Fibroblast of peridontal ligament (primary cell): ENCODE measurements around the gene TMEM218.
"Not testable (repeated sequence)": the region's sequence is repeated elsewhere in the genome, so short reads cannot be mapped to it uniquely, and the experiment has no call there.

Experiments
- DNase-seq: peaks from one replicate; pipeline ENCODE4 v3.0.0-alpha.2; 2010; ENCODE audit errors: extremely low read depth

Gene TMEM218

DNA sequence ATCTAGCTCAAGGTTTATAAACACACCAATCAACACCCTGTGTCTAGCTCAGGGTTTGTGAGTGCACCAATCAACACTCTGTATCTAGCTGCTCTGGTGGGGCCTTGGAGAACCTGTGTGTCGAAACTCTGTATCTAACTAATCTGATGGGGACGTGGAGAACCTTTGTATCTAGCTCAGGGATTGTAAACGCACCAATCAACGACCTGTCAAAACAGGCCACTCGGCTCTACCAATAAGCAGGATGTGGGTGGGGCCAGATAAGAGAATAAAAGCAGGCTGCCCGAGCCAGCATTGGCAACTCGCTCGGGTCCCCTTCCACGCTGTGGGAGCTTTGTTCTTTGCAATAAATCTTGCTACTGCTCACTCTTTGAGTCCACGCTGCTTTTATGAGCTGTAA lies 21.3 kb downstream of the TMEM218 start:
- not testable (repeated sequence) for DNase-seq

DNA sequence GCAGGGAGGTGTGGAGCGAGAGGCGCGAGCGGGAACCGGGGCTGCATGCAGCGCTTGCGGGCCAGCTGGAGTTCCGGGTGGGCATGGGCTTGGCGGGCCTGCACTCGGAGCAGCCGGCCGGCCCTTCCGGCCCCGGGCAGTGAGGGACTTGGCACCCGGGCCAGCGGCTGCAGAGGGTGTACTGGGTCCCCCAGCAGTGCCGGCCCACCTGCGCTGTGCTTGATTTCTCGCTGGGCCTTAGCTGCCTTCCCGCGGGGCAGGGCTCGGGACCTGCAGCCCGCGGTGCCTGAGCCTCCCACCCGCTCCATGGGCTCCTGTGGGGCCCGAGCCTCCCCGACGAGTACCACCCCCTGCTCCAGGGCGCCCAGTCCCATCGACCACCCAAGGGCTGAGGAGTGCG lies 21.9 kb downstream of the TMEM218 start:
- DNase-seq = not testable (repeated sequence)

DNA sequence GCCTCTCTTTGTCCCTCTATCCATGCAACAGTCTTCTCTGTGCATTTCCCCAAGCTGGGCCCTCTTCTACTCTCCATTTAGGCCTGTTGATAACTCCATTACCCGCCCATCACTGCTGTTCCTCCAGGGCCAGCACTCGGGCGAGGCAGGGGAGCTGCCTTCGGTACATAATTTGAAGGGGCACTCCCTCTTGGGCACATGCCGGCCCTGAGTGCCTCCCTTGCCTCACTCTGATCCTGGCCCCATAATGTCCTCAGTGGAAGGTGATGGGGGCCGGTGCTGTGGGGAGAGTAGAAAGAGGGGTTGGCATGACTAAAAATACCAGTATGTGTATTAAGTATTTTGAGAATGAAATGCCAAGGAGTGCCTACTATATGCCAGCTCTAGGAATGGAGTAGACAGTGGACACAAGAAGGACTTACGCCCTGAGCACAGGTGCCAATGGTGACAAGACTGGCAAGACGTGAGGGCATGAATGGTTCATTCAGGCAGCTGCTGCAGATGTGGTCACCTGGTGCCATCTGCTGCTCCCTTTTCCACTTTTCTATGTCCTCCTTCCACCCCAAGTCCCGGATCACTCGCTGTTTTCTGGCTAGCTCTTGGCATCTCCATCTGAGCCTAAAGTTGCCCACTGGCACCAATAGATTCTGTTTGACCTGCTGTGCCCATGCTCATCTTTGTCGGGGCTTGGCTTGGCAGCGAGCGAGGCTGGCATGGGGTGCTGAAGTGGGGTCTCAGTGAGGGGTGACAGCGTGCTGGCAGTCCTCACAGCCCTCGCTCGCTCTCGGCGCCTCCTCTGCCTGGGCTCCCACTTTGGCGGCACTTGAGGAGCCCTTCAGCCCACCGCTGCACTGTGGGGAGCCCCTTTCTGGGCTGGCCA lies 22.6 kb downstream of the TMEM218 start:
- DNase-seq = no peak

DNA sequence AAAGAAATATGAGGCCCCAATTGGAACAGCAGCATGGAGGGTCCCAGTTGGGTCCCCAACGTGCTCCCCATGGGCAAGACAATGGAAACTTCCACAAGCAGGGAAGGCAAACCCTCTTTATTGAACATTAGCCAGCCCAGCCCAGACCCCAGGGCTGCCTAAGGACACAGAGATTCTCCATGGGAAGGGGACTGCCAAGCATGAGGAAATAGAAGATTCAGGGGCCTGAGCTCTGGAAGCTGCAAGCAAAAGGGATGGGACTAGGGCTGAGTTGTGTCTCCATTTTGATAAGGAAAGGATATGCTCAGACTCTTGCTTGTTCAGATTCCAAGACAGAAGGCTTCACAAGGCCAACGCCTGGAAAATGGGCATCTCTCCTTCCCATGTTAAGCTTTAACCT lies 23.3 kb downstream of the TMEM218 start:
- DNase-seq = no peak

DNA sequence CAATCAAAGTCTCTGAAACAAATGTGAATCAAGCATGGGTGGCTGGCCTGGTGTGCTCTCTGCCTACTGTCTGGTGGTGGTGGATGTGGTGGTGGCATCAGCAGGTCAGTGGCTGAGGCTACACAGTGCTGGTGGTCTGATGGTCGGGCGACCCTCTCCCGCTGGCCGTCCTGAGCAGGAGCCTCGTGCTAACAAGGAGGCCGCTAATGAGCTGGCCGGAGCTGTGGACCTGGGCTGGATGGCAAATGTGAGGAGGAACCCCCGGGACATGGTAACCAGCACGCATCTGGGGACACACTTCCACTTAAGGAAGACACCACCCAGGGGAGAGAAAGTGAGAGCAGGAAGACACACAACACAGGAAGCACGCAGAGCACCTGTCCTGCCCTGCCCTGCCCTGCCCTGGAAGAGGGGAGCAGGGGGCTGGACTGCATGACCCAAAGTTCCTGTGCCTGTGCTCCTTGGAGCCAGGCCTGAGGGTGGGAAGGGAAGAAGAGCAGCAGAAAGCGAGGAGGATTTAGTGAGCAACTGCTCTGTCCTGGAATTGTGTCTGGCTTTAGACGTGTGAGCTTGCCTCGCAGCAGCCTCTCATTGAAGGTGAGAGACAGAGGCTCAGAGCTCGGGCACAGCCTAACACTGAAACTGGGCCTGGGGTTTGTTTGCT lies 24.7 kb downstream of the TMEM218 start:
- DNase-seq = no peak

DNA sequence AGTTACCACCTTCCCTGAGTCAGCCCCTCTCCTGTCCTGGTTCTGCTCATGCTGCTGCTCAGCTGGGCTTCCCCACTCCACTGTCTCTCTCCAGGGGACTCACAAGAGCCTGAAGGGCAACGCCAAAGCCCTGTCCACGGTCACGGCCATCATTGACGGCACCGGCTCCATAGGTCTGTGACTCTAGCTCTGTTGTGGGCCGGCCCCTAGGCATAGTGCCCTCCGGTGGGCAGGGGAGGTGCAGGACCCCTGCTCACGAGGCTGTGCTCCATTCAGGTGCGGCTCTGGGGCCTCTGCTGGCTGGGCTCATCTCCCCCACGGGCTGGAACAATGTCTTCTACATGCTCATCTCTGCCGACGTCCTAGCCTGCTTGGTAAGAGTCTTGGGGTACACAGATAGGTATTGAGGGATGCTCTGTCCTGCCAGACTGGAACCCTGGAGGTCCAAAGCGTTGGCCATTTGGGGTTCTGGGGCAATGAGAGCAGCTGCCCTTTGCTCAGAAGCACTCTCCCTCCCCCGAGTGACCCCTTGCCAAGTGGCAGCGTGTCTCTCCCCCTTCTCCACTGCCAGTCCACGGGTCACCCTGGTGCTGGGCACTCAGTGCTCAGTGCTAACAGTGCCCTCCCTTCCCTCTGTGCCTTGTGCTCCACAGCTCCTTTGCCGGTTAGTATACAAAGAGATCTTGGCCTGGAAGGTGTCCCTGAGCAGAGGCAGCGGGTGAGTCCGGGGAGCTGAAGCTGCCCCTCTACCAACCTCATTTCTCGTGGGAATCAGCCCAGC lies 25.9 kb downstream of the TMEM218 start:
- no peak for DNase-seq

DNA sequence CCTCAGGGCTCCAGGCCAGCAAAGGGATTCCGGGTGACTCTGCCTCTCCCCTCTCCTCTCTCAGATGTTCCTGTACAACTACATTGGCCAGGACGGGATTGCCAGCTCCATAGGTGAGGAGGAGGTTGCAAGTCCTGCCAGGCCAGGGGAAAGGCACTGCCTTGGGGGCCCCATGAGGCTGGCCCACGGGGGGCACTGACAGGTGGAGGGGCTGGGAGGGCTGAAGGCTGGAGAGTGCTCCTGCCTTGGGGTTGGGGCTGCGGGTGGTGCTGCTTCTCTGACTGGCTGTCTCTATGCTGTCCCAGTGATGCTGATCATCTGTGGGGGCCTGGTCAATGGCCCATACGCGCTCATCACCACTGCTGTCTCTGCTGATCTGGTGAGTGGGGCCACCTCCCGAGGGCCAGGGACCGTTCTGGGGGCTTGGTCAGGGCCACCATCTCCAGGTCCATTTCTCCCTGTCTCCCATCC lies 26.6 kb downstream of the TMEM218 start:
- no peak for DNase-seq

DNA sequence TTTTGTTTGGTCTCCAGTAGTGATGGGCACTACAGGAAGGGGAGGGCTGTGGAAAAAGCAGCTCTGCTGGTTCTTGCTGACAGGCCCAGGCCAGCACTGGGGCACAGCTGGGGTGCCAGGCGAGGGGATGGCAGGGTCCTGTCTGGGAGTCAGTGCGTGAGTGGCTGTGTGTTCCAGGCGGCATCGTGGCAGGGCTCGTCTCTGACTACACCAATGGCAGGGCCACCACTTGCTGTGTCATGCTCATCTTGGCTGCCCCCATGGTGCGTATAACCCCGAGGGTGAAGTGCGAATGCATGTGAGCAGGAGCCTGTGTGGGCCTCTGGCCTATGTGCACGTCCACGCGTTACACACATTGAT lies 27.4 kb downstream of the TMEM218 start:
- no peak for DNase-seq

DNA sequence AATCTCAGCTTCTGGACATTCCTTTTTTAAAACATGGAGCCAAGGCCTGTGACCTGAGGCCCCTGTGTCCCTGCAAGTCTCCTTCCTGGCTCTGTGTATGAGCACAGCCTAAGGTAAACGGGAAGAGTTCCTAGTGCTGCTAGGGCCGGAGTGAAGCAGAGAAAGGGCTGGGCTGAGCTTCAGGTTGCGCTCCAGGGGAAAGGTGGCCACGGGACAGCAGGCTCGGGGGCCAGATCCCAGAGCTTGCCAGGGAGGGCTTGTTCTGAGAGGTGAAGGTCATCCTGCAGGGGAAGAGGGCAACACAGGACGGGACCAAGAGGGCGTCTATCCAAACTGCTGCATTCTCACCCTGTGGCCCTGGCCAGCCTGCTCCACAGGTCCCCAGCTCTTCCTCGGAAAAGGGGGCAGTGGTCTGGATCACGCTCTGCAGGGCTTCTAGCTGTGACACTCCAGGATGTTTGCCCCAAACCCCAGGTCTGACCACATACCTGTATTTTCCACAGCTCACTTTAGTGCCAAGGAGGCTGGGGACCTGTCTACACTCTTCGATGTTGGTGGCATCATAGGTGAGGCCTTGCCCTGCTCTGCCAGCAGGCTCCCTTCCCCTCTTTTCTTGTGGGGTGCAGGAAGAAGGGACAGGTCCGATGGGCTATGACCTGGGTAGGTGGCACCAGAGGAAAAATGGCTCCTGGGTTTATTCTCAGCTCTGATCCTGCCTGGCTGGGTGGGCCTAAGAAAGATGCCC lies 27.9 kb downstream of the TMEM218 start:
- no peak for DNase-seq

DNA sequence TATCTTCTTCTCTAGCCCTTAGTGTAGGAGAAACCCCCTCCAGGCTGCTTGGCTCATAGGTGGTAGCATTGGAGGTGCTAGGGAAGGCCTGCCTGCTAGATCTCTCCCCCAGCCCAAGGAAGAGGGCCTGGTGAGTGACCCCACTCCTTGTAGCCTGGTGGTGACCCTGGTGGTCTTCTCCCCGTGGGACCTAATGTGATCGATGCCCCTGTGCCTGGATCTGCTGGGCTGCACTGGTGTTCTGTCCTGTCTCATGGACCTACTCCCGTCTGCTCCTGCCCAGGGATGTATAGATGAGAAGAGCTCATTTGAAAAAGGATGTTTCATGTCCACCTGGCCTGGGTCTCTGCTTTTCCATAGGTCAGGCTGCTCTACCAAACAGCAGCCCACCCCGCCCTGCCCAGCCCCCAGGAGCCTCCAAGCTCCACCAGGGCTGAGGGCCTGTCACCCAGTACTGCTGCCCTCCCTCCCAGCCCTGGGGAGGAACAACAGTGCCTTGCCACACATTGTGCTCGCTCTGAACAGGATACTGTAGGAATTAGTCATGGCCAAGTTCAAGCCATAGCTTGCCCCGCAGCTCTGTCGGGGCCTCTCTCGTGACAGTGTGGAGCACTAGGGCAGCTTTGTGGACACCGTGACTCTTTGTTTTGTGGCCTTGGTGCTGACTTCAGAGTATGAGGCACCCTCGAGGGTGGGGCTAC lies 28.7 kb downstream of the TMEM218 start:
- peak; percentile 37 for DNase-seq

DNA sequence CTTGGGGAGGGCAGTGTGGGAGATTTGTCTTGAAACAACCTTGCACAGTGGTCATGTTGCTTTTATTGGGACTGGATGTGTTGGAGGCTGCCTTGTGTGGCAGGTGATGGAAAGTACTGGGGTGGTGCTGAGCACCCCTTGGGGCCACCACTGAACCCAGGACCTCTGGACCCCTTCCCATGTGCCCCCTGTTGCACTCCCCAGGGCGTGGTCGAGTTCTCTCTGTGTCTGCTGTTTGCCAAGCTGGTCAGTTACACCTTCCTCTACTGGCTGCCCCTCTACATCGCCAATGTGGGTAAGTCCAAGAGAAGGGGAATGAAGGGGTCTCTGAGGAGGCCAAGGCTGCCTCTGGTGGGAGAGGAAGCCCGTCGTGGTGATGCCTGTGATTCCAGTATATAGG lies 29.4 kb downstream of the TMEM218 start:
- no peak for DNase-seq

DNA sequence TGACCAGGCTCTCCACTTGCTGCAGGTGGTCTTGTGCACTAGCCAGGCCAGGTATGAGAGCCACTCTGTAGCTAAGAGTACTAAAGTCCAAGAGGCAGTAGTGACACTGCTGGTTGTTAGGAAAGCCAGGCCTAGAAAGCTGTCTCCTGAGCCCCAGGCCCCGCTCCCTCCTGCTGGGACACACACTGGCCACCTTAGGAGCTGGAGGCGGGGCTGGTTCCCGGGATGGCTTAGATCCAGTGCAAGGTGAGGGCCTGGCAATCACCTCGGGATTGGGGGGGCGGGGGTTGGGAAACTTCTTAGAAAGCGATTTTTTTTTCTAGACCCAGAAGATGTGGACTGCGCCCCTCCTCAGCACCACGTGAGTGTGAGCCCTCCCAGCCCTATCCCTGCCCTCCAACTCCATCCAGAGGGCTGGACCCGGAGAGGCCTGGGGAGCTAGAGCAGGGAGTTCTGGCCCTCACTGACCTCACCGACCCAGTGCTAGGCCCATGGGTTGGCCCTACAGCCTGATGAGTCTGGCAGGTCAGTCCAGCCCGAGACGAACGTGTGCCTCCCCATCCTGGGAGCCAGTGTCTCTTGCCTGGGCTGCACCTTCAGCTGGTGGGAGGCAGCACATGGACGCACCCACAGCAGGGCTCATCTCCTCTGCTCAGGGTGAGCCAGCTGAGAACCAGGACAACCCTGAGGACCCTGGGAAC lies 30.2 kb downstream of the TMEM218 start:
- DNase-seq = no peak

DNA sequence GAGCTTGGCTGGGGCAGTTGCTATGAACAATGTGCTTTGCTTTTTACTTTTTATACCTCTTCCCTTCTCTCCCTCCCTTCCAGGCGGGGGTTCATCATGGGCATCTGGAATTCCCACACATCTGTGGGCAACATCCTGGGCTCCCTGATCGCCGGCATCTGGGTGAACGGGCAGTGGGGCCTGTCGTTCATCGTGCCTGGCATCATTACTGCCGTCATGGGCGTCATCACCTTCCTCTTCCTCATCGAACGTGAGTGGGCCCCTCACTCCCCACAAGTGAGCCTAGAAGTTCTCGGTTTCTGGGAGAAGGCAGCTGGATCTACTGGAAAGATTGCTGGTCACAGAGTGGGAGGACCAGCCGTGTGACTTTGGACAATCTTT lies 30.9 kb downstream of the TMEM218 start:
- no peak for DNase-seq

DNA sequence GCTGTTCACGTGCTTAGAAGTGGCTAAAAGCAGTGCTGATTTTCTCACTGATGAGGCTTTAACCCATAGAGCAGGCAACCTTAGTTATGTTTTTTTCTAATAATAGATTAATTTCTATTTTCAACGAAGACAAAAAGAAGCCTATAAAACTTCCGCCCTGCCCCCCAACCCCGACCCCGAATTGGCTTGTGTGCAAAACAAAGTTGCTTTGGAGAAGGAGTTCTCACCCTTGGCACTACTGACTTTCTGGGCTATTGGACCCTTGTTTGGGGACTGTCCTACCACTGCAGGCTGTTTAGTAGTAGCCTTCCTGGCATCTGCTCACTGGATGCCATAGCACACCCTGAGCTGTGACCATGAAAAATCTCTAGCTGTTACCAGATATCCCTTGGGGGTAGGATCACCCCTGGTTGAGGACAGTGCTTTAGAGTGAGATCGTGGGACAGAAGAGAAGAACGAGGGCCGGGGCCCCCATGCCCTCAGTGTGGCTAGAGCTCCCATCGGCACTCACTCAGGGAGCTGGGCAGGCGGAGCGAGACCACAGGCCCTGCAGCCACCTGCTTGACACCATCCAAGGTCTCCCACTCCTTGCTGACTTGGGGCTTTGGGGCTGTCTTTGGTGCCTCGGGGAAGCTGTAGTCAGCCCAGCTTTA lies 31.4 kb downstream of the TMEM218 start:
- DNase-seq = no peak

DNA sequence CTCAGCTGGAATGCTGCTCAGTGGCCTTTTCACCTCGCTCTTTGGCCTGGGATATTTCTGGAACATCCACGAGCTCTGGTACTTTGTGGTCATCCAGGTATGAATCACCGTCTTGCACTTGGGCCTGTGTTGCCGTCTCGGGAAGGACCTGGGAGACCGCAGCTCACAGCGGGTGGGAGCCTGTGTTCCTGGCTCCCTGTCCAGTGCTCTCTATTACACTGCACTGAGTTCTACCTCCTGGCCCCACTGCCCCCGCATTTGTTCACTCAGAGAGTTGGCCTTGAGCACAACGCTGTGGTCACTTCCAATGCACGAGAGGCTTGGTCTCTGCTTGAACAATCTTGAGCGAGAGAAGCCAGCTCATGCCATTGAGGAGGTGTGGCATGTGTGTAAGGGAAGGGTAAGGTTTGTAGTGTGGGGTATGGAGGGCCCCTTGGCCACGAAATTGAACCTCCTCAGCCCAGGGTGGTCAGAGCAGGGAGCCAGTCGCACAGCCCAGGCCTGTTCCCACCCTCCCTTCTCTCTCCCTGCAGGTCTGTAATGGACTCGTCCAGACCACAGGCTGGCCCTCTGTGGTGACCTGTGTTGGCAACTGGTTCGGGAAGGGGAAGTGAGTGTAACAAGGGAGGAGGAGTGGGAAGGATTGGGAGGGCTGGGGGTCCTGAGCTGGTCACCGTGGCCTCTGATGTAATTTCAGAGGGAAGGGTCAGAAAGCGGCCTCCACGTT lies 32.1 kb downstream of the TMEM218 start:
- DNase-seq = no peak

DNA sequence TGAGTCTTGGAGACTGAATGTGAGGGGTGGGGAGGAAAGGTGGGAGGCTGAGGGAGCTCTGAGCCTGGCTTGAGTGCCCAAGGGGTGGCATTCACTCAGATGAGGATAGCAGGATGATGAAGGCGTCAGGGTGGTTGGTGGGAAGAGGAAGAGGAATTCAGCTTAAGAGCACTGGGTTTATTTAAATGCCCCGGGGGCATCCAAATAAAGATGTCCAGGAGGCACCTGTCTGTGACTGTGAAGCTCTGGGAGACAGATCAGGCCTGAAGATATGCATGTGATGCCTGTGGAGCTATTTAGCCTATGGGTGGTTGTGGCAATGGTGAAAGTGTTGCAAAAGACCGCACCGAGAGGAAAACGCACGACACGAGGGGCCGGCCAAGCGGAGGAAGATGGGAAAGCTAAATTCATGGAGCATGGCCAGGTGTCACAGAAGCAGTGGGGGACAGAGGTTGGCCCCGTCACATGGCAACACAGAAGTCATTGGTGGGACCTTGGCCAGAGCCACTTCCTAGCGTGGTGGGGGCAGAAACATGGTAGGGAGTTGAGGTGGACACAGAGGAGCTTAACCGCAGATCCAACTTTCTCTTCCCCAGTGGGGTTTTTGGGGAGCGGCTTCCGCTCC lies 32.8 kb downstream of the TMEM218 start:
- DNase-seq = no peak

DNA sequence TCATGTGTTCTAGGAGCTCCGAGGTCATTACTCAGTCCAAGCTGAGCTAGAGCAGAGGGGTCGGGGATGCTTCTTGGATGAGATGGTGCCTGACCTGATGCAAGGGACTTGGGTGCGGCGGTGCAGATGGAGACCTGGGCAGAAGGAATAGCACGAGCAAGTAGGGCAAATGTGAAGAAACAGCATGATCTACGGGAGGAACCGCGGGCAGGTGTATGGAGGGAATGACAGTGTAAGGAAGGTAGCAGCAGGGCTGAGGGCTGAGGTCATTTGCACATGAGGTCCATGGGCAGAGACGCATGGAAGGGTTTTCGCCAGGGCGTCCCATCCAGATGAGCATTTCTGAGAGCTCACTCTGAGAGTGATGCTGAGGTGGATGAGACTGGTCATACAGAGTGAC lies 33.4 kb downstream of the TMEM218 start:
- DNase-seq = no peak

DNA sequence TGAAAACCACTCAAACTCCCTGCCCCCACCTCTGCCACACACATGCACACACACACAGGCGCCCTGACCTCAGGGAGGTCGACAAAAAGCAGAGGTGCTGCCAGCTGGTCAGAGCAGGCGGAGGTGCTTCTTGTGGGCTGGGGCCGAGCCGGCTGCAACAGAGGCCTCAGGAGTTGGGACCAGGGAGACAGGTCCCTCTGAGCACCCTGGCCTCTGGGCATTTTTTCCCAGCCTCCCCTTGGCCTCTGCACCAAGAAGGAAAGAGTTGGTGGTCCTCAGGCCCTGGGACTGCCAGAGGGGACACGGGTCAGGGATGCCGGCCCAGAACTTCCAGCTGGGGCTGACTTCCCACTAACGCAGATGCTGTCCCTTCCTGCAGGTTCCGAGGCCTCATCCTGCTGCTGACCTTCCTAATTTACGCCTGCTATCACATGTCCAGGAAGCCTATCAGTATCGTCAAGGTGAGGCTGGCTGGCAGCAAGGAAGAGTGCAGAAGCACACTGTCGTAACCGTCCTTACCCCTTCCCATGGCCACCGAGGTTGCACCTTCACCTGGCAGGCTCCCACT lies 35.0 kb downstream of the TMEM218 start:
- DNase-seq = no peak

DNA sequence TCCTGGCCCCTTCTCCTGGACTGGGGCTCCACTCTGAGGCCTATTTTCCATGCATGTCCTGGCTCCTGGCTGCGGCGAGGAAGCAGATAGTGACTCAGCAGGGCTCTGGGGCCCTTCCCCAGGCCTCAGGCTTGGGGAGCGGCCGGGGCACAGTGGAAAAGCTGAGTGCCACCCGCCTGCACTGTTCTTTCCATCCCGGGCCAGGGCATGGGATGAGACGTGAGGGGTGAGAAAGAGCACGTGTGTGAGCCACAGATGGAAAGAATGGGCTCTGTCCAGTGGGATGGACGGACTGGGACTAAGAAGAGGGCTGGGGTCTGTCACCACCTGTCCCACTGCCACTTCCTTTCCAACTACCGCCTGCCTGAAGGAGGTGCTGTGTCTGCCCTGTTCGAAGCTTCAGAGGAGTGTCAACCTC lies 35.5 kb downstream of the TMEM218 start:
- no peak for DNase-seq
